Measurements from ENCODE around the gene CEP131.

The CEP131 gene

GRCh38 chr17:81143717-81144422 is 78.9 kb downstream of the CEP131 start:
- no peak for DNase-seq

- no peak for DNase-seq
These were observed 79.6 kb downstream of the CEP131 start for GRCh38 chr17:81143200-81143527.

- DNase-seq: peak; percentile 87 to 93 (median 90)
These were observed 80.2 kb downstream of the CEP131 start for GRCh38 chr17:81142301-81143199.

DNA sequence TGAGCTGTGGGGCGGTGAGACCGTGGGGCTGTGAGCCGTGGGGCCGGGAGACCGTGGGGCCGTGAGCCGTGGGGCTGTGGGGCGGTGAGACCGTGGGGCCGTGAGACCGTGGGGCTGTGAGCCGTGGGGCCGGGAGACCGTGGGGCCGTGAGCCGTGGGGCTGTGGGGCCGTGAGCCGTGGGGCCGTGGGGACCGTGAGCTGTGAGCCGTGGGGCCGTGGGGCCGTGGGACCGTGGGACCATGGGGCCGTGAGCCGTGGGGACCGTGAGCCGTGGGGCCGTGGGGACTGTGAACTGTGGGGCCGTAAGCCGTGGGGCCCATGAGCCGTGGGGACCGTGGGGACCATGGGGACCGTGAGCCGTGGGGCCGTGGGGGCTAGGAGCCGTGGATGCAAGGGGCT is 82.1 kb downstream of the CEP131 start:
- no peak for DNase-seq

DNA sequence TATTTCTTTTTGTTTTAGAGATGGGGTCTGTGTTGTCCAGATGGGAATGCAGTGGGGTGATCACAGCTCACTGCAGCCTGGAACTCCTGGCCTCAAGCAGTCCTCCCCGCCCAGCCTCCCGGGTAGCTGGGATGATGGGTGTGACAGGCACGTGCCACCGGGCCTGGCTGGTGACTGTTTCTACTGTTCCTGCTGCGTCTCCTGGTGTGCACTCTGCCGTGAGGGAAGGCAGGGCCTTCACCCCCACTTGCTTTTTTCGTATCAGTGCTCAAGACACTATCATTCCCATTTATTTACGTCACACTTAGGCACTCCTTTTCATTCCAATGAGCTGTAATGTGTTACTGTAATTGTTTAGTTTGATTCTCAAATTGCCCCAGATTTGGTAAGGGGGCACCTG is 82.7 kb downstream of the CEP131 start:
- no peak for DNase-seq

Data from suppressor macrophage treated with lipopolysaccharide for 1 hour (primary cell).